HG03460 (cell line): ENCODE measurements around the gene SCML2.
"Not testable (repeated sequence)": the region's sequence is repeated elsewhere in the genome, so short reads cannot be mapped to it uniquely, and the experiment has no call there.

ENCODE experiments used
- ATAC-seq: cut with Tn5 transposase; IDR thresholded peaks from one replicate; pipeline ENCODE4 v1.9.1; 2021; ENCODE audit not compliant: unreplicated experiment

The SCML2 gene

GRCh38 chrX:18354369-18355223 is at the start of gene SCML2:
Gene SCML2 (minus strand): TSS chrX:18354688. CDS start chrX:18334071, 20,617 bp downstream.
- no peak for ATAC-seq

GRCh38 chrX:18401848-18402213 is 47.3 kb upstream of the SCML2 start:
- ATAC-seq: no peak

- no peak for ATAC-seq
Observed at GRCh38 chrX:18394477-18394876, 40.0 kb upstream of the SCML2 start.

- no peak for ATAC-seq
Observed at GRCh38 chrX:18390941-18391538, 36.6 kb upstream of the SCML2 start.

- ATAC-seq: no peak
Observed at GRCh38 chrX:18389966-18390365, 35.5 kb upstream of the SCML2 start.

GRCh38 chrX:18377796-18378195 is 23.3 kb upstream of the SCML2 start:
- no peak for ATAC-seq

- not testable (repeated sequence) for ATAC-seq
Observed at GRCh38 chrX:18375131-18375805, 20.8 kb upstream of the SCML2 start.

GRCh38 chrX:18369096-18369495 is 14.6 kb upstream of the SCML2 start:
- ATAC-seq: not testable (repeated sequence)

- no peak for ATAC-seq
Observed at GRCh38 chrX:18368402-18368801, 13.9 kb upstream of the SCML2 start.

- ATAC-seq: no peak
Observed at GRCh38 chrX:18360867-18361266, 6.4 kb upstream of the SCML2 start.

- no peak for ATAC-seq
Observed at GRCh38 chrX:18353931-18354368, 538 bp downstream of the SCML2 start.

GRCh38 chrX:18351784-18352183 is 2.7 kb downstream of the SCML2 start:
- no peak for ATAC-seq

- no peak for ATAC-seq
Observed at GRCh38 chrX:18348047-18348446, 6.4 kb downstream of the SCML2 start.

- ATAC-seq: no peak
Observed at GRCh38 chrX:18309401-18309800, 45.1 kb downstream of the SCML2 start.

GRCh38 chrX:18297251-18297650 is 57.2 kb downstream of the SCML2 start:
- no peak for ATAC-seq

GRCh38 chrX:18294893-18295292 is 59.6 kb downstream of the SCML2 start:
- no peak for ATAC-seq

GRCh38 chrX:18291006-18291545 is 63.4 kb downstream of the SCML2 start:
- no peak for ATAC-seq

GRCh38 chrX:18290200-18290599 is 64.3 kb downstream of the SCML2 start:
- no peak for ATAC-seq

- ATAC-seq: no peak
Observed at GRCh38 chrX:18288716-18289115, 65.8 kb downstream of the SCML2 start.

GRCh38 chrX:18286322-18286831 is 68.1 kb downstream of the SCML2 start:
- ATAC-seq: no peak

GRCh38 chrX:18278449-18278848 is 76.0 kb downstream of the SCML2 start:
- ATAC-seq: no peak
